Mammary epithelial cell (primary cell): ENCODE results near the gene ITPRIPL2.

ENCODE experiments used
- EZH2 ChIP-seq: IDR thresholded peaks from 2 replicates; pipeline ENCODE4 v1.6.1; 2012; ENCODE audit warnings: low read length, inconsistent platforms, borderline replicate concordance
- TF ChIP-seq, protein P1 (sequence below), 2 donors: IDR thresholded peaks in 1 of 2; conservative IDR thresholded peaks in 1 of 2; 2 replicates each; pipeline ENCODE4 v1.5.1; 2011 to 2012; ENCODE audit warnings: inconsistent platforms in 2 of 2, low read length in 2 of 2, mild to moderate bottlenecking in 2 of 2, control low read depth in 1 of 2, low read depth in 1 of 2; ENCODE audit not compliant: insufficient read depth in 1 of 2; ENCODE audit errors: extremely low read depth in 1 of 2

DNA sequence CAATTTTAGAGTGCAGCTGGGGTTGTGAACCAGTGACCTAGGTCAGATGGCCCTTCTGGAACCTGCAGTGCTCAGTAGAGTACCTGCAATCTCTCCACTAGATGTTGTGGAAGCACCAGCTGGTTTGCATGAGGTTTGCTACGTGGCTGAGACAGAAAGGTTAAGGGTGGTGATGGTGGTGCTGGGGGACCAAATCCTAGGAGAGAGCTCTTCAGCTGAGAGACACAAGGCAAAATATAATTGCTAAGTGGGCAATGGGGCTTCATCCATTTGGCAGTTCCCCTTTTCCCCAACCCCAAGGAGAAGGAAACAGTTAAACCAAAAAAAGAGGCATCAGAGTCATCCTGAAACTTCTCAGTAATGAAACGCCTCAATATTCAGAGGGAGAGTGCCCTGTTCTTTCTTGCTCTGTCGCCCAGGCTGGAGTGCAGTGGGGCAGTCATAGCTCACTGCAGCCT is 13.9 kb downstream of the ITPRIPL2 start:
- TF ChIP-seq, protein P1, sequence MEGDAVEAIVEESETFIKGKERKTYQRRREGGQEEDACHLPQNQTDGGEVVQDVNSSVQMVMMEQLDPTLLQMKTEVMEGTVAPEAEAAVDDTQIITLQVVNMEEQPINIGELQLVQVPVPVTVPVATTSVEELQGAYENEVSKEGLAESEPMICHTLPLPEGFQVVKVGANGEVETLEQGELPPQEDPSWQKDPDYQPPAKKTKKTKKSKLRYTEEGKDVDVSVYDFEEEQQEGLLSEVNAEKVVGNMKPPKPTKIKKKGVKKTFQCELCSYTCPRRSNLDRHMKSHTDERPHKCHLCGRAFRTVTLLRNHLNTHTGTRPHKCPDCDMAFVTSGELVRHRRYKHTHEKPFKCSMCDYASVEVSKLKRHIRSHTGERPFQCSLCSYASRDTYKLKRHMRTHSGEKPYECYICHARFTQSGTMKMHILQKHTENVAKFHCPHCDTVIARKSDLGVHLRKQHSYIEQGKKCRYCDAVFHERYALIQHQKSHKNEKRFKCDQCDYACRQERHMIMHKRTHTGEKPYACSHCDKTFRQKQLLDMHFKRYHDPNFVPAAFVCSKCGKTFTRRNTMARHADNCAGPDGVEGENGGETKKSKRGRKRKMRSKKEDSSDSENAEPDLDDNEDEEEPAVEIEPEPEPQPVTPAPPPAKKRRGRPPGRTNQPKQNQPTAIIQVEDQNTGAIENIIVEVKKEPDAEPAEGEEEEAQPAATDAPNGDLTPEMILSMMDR (conservative IDR thresholded peaks at IDR 0.05 in 1 of 2, IDR thresholded peaks at IDR 0.05 in 1 of 2; ENCODE audit: extremely low read depth in 1 of 2, insufficient read depth in 1 of 2, low read depth in 1 of 2, low read length in 2 of 2), result no peak
- no peak for TF ChIP-seq EZH2
